Adrenal gland (tissue), 5 donors: ENCODE measurements around the gene RASD1.

Experiments used
- CTCF ChIP-seq, 6 experiments: fragments of 450-650 bp in 4 of 6; fragments of 200-600 bp in 2 of 6; sonication (generic) in 1 of 6; IDR thresholded peaks; 1 replicate in 5 of 6; 2 replicates in 1 of 6; pipeline versions ENCODE4 v1.5.1 to v1.8.0; 2016 to 2021; ENCODE audit warnings: antibody characterized with exemption in 6 of 6, mild to moderate bottlenecking in 2 of 6, moderate library complexity in 1 of 6
- POLR2A ChIP-seq, 2 donors: fragments of 450-650 bp; IDR thresholded peaks; one replicate each; pipeline ENCODE4 v1.6.1; 2017; ENCODE audit warnings: antibody characterized with exemption in 2 of 2, mild to moderate bottlenecking in 2 of 2, moderate library complexity in 1 of 2
- donor health status: DM: no; HTN: no; CAD: no.

GRCh38 chr17:17480593-17481148 lies 15.5 kb downstream of the RASD1 start:
- no peak for TF ChIP-seq POLR2A (IDR thresholded peaks at IDR 0.05)
- TF ChIP-seq CTCF (IDR thresholded peaks at IDR 0.05): no peak
